ENCODE results near the gene FOSB.

Gene FOSB

GRCh38 chr19:45469132-45469944 lies 1.5 kb downstream of the FOSB start:
- peak; percentile 87 for DNase-seq

GRCh38 chr19:45469945-45470761 lies 2.4 kb downstream of the FOSB start:
- DNase-seq: peak; percentile 80

- no peak for DNase-seq
Observed at GRCh38 chr19:45470762-45471081, 2.9 kb downstream of the FOSB start.

- peak; percentile 60 for DNase-seq
Observed at GRCh38 chr19:45471111-45471930, 3.5 kb downstream of the FOSB start.

GRCh38 chr19:45471931-45472562 lies 4.3 kb downstream of the FOSB start:
- peak; percentile 73 for DNase-seq

GRCh38 chr19:45472563-45473366 lies 5.0 kb downstream of the FOSB start:
- peak; percentile 72 for DNase-seq

GRCh38 chr19:45473367-45473681 lies 5.5 kb downstream of the FOSB start:
- no peak for DNase-seq

GRCh38 chr19:45473682-45474605 lies 6.1 kb downstream of the FOSB start:
- DNase-seq: peak; percentile 76

GRCh38 chr19:45474606-45475521 lies 7.1 kb downstream of the FOSB start:
- peak; percentile 85 for DNase-seq

GRCh38 chr19:45475537-45476291 lies 7.9 kb downstream of the FOSB start:
- no peak for DNase-seq

GRCh38 chr19:45476304-45476703 lies 8.5 kb downstream of the FOSB start:
- DNase-seq: peak; percentile 81

- DNase-seq: peak; percentile 73
Observed at GRCh38 chr19:45477186-45477585, 9.4 kb downstream of the FOSB start.

GRCh38 chr19:45477713-45478453 lies 10.1 kb downstream of the FOSB start:
- peak; percentile 74 for DNase-seq

- peak; percentile 93 for DNase-seq
Observed at GRCh38 chr19:45478454-45479238, 10.8 kb downstream of the FOSB start.

- no peak for DNase-seq
Observed at GRCh38 chr19:45483033-45483432, 15.2 kb downstream of the FOSB start.

- no peak for DNase-seq
Observed at GRCh38 chr19:45484273-45484945, 16.6 kb downstream of the FOSB start.
